Measurements from ENCODE around the gene EFNA1.

EFNA1 gene

DNA sequence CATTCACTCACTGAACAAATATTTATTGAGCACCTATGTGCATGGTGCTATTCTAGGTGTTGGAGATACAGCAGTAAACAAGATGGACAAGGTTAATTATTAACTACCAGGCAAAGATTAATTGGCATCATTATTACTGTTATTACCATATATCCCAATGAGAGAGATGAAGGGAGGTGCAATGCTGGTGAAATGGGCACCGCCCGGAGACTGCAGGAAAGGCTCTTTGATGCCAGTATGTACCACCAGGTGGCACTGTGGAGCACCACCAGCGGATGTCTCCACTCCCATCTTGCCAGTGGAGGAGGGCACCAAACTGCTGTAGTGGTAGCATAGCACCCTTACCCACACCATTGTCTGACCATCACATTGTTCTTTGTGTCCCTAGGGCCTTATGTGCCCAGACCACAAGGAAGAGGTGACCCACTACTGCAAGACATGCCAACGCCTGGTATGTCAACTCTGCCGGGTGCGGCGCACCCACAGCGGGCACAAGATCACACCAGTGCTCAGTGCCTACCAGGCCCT, 48.9 kb downstream of the EFNA1 start:
- peak; percentile 69 for DNase-seq

DNA sequence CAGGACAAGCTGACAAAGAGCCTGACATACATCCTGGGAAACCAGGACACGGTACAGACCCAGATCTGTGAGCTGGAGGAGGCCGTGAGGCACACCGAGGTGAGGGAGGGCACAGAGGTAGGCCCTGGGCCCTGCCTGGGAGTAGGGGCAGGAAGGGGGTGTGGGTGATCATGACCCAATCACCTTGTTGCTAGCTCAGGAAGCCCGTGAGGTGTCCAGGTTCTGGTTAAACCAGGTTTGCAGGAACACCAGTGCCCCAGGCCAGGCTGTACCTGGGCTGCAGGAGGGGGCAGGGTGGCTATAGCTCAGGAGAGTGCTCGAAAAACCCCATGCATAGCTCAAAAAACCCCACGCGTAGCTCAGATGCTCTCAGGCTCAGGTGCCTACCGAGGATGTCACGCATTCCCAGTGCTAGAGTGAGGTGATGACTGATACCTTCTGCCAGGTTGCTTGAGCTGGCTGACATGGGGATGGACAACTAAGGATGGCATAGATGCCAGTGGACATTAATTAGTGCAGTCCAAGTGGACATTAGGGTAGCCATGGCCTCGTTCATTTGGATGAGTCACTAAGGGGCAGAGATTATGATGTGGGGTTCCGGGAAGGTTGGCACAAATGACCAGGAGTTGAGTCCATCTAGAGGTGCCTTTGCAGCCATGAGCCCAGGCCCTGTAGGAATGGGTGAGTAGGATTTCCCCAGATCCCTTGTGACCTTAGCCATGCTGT, 49.7 kb downstream of the EFNA1 start:
- no peak for DNase-seq

DNA sequence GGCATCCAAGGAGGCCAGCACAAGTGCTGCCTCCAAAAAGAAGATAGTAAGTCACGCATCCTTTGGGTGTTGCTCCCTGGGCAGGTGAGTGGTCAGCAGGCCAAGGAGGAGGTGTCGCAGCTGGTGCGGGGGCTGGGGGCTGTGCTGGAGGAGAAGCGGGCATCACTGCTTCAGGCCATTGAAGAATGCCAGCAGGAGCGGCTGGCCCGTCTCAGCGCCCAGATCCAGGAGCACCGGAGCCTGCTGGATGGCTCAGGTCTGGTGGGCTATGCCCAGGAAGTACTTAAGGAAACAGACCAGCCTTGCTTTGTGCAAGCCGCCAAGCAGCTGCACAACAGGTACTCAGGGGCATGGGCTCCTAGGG, 50.2 kb downstream of the EFNA1 start:
- DNase-seq = no peak

DNA sequence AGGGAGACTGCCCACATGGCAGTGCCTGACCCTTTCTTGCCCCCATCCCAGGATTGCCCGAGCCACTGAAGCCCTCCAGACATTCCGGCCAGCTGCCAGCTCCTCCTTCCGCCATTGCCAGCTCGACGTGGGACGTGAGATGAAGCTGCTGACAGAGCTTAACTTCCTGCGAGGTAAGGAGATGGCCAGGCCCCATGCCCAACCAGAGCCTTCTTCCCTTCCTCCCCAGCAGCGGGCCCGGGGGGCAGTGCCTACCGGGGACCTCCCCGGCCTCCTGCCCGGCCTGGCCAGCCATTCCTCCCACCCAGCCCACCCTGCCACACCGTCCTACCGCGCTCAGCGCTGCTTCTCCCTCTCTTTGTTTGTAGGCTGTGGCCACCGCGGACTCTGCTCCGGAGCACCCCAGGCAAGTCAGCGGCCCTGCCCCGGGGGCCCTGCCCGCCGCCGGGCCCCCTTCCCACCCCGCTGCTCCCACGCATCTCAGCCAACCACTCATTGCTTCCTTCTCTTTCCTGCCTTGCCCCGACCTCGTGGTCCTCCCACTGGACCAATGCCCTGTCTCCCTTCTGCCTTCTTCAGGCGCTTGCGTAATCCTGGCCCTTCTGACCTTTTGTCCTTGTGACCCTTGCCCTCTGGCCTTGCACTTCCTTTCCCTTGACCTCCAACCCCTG, 50.9 kb downstream of the EFNA1 start:
- DNase-seq = no peak

DNA sequence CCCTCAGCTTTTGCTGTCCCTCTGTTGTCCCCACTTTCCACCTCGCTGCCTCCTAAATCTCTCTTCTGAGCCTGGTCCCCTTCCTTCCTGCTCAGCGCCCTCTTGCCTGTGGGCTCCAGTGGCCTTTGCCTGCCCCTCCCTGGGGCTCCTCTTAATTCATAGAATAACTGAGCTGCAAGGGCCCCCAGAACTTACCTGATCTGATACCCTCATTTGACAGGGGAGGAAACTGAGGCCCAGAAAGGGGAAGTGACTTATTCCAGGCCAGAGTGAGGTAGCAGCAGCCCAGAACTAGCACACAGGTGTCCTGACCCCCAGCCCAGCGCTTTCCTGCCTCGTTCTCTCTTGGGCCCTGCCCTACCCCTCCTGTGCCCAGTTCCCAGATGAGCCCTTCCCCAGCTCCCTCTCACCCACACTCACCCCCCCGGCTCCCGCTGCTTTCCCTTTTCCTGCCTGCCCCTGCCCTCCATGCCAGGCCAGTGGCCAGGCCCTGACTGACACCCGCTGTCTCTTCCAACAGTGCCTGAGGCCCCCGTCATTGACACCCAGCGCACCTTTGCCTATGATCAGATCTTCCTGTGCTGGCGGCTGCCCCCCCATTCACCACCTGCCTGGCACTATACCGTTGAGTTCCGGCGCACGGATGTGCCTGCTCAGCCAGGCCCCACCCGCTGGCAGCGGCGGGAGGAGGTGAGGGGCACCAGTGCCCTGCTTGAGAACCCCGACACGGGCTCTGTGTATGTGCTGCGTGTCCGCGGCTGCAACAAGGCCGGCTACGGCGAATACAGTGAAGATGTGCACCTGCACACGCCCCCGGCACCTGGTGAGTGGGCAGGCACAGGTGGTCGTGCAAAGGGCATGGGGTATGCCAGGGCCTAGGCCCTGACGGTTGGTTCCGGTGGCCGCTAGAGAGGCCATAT, 51.7 kb downstream of the EFNA1 start:
- no peak for DNase-seq

DNA sequence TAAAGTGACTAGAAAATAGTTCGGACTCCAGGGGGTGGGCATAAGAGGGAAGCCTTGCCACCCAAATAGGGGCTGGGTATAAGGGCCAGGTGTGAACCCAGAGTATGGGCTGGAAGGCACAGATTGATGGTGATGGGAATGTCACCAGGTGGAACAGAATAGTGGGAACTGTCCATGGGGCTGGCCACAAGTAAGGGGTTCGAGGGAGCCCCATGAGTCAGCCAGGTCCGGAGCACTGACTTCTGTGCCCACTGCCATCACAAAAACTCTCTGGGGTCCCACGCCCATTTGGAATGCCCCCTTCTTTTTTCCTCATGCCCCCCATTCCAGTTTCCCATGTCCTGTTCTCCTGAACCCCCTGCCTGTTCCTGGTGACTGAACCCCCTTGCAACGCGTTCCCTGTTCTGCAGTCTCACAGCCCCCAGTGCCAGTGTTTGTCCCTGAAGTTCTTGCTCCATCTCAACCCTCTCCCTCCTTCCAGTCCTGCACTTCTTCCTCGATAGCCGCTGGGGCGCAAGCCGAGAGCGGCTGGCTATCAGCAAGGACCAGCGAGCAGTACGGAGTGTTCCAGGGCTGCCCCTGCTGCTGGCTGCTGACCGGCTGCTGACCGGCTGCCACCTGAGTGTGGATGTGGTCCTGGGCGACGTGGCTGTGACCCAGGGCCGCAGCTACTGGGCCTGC, 53.8 kb downstream of the EFNA1 start:
- no peak for DNase-seq

DNA sequence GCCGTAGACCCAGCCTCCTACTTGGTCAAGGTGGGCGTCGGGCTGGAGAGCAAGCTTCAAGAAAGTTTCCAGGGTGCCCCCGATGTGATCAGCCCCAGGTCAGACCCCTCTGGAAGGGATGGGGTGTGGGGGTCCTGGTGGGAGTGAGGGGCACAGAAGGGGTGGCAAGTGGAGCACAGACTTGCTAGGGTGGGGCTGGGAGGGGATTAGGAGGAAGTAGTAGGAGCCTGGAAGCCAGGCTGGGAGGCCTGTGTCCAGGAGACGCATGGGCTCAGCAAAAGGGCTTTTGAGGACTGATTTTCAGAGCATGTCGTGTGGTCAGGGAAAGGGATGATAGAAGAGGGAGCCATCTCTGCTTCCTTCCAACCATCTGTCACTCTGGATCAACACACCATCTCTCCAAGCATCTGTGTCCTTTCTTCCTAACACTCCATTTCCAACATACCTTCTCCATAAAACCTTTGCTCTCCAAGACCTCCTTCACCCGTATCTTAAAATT, 54.4 kb downstream of the EFNA1 start:
- DNase-seq = no peak

DNA sequence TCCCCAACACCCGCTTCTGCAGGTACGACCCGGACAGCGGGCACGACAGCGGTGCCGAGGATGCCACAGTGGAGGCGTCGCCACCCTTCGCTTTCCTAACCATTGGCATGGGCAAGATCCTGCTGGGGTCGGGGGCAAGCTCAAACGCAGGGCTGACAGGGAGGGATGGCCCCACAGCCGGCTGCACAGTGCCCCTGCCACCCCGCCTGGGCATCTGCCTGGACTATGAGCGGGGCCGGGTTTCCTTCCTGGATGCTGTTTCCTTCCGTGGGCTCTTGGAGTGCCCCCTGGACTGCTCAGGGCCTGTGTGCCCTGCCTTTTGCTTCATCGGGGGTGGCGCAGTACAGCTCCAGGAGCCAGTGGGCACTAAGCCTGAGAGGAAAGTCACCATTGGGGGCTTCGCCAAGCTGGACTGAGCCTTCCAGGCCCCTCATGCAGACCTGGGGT, 56.1 kb downstream of the EFNA1 start:
- no peak for DNase-seq

DNA sequence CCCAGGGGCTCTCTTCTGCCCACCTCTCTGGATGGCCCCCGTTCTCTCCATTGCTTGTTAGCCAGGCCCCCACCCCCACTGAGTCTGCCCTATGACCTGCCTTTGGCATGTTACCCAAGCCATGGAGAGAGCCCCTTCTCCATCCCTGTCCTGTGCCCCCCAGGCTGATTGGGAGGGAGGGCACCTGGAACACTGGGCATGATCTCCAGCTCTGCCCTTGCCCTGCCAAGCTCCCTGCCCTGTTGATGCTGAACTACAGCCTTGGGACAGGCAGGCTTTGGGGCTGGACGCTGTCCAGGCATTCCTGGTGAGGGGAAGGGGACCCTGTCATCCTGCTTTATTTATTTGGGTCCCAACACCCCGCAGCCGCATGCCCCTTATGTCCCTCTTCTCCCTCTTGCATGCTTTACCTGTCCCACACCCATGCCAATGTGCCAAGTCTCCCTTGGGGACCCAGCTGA, 56.7 kb downstream of the EFNA1 start:
- no peak for DNase-seq

Measured in NCI-H1092 (cell line).